Measurements from ENCODE around the gene DEPP1.
A peak's percentile ranks its signal among the peaks of the same experiment; 100 is the strongest.
"Not testable (repeated sequence)": the region's sequence is repeated elsewhere in the genome, so short reads cannot be mapped to it uniquely, and the experiment has no call there.

DEPP1 gene, protein sequence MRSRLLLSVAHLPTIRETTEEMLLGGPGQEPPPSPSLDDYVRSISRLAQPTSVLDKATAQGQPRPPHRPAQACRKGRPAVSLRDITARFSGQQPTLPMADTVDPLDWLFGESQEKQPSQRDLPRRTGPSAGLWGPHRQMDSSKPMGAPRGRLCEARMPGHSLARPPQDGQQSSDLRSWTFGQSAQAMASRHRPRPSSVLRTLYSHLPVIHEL

DNA sequence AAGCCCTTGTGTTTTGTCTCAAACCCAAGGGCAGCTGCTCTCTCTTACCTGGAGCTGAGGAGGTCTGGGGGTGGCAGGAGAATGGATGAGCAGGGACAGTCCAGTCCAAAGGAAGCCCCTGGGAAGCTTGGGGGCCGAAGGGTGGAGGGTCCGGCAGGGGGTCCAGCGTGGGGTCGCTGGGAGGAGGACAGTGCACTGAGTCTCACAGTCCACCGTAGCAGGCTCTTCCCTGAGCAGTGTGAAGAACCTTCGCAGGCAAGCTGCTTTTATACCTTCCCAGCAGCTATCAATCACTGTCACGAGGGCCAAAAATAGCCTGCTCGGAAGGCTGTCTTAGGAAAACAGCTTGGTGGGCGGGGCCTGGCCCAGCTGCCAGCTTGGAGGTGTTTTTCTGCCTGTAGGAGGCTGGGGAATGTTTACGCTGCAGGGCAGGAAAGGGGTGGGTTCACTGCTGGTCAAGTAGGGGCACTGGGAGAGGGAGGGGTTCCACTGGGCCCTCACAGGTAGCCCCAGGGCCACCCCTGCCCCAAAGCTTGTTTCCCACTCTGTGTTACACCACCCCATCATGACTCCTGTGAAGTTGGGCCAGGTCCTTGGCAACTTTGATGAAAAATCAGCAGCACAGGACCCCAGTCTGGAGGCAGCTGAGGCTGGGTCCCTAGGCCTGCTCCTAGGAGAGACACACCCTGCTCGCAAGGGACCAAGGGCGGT lies at the start of gene DEPP1:
Gene DEPP1, minus strand, starts transcription at position 240 of the 711 bp plus-strand sequence. CDS start 779 bp downstream, outside the sequence.
- DNase-seq: no peak

DNA sequence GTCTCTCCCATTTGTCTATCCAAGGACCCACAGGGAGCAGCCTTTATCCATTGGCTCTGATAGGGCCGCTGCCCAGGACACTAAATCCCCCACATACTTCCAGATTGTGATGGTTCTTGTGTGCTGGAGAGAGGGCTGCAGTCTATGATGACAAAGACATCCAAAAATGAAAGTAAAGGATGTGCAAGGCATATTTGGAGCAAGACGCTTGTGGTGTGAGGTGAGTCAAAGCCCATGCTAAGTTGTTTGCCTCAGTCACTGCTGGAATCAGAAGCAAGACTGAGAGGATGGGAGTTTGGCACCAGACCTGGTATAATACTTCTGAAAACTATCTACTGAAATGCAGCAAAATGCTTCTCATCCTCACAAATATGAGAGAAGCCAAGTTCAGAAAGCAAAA lies 44.8 kb upstream of the DEPP1 start:
- DNase-seq: no peak

DNA sequence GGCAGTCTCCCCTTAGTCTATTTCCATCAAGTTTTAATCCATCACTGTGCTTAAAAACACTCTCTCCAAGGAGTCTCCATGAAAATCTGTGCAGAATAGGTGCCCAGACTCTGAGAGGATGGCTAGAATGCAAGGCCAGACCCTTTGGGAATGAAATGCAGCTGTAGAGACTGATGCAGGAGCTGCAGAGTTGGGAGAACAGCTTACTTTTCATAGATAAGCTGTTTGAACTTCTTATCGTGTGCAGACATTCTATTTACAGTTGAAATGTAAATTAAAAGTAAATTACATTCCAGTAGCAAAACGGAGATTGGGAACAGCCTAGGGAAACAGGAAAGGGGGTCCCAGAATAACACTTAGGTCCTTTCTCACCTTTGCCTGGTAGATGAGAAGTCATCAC lies 37.0 kb upstream of the DEPP1 start:
- no peak for DNase-seq

DNA sequence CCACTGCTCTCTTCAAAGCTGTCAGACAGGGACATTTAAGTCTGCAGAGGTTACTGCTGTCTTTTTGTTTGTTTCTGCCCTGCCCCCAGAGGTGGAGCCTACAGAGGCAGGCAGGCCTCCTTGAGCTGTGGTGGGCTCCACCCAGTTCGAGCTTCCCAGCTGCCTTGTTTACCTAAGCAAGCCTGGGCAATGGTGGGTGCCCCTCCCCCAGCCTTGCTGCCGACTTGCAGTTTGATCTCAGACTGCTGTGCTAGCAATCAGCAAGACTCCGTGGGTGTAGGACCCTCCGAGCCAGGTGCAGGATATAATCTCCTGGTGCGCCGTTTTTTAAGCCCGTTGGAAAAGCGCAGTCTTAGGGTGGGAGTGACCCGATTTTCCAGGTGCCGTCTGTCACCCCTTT lies 35.9 kb upstream of the DEPP1 start:
- DNase-seq: not testable (repeated sequence)

- peak in 1 of 2 donors; percentile 70 for DNase-seq
Measured at GRCh38 chr10:45008524-45009161, 30.0 kb upstream of the DEPP1 start.

- no peak for DNase-seq
Measured at GRCh38 chr10:45006276-45007030, 27.8 kb upstream of the DEPP1 start.

DNA sequence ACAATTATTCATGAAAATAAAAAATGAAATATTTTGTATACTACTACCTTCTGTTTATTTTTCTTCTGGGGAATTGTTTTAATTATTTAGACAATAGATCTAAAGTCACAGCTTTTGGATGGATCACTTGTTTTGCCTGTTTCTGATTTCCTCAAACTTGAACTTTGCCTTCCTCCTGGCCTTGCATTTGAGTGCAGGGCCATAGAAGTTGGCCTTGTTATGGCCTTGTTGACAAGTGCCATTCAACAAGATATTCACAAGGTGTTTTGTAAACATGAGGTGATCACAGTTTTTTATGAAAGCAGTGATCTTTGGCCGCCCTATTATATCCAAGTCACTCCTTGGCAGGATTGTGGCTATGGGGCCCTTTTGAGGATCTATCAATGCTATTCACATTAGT lies 26.7 kb upstream of the DEPP1 start:
- DNase-seq: no peak

- no peak for DNase-seq
Measured at GRCh38 chr10:45004661-45005060, 26.1 kb upstream of the DEPP1 start.

DNA sequence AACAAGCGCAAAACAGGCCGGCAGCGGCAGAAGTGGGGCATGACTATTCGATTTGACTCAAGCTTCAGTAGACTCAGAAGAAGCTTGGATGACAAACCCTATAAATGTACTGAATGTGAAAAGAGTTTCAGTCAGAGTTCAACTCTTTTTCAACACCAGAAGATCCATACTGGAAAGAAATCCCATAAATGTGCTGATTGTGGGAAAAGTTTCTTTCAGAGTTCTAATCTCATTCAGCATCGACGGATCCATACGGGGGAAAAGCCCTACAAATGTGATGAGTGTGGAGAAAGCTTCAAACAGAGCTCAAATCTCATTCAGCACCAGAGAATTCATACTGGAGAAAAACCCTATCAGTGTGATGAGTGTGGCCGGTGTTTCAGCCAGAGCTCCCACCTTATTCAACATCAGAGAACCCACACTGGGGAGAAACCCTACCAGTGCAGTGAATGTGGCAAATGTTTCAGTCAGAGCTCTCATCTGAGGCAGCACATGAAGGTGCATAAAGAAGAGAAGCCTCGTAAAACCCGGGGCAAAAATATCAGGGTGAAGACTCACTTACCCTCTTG lies 24.9 kb upstream of the DEPP1 start:
- no peak for DNase-seq

DNA sequence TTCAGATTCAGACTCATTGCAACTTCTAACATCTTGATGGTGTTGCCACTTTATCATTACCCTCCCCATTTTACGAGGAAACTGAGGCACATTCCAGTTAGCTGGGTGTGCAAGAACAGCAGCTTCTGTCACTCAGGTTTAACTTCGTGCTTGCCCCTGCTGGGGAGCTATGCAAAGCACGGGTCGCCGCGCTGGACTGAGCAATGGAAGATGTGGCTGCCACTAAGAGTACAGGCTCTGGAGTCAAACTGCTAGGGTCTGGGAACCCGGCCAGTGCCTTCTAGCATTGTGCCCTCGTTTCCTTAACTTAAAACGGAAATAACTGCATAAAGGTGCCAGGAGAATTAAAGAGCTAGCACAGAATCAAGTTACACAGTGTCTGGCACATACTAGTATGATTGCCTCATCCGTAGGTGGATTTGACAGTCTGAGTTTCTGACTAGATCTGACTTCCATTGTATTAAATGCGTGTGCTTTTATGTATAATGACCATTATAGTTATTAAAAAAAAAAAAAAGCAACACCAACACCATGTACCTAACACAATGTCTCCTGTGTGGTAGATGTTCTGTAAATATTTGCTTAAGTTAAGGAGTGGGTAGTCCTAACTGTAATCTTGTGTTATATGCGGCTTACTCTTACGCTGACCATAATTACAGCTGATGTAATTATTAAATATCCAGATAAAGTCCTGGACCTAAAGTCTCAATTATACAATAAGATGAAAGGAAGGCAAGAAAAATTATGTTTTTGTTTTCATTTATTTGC lies 23.0 kb upstream of the DEPP1 start:
- peak; percentile 49 to 50 for DNase-seq

DNA sequence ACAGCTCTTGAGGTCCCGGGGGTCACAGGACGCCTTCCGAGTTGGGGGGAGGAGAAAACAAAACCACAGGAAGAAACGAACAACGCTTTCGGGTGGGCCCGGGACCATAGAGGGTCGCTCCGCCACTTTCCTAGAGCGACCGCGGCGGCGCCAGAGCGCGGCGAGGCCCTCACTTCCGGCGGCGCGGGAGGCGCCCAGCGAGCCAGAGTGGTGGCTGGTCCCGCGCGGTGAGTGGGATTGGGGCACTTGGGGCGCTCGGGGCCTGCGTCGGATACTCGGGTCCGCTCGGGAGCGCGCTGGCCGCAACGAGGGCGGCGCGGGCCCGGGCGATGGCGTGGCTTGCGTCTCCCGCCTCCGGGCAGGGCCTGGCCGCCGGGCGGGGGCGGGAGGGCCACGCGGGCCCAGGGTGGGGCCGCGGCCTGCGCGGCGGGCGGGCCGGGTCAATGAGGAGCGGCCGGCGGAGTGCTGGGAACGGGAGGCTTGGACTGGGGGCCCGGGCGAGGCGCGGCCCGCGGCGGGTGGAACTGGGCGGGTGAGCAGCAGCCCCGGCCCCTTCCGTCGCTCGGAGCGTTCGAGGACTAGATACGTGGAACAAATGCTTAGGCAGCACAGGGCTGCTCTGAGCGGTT lies 22.3 kb upstream of the DEPP1 start, which contains the start of gene ZNF22:
Gene ZNF22, plus strand, starts transcription at position 172 of the 629 bp plus-strand sequence. CDS start 2,446 bp downstream, outside the sequence.
- peak; percentile 76 for DNase-seq

DNA sequence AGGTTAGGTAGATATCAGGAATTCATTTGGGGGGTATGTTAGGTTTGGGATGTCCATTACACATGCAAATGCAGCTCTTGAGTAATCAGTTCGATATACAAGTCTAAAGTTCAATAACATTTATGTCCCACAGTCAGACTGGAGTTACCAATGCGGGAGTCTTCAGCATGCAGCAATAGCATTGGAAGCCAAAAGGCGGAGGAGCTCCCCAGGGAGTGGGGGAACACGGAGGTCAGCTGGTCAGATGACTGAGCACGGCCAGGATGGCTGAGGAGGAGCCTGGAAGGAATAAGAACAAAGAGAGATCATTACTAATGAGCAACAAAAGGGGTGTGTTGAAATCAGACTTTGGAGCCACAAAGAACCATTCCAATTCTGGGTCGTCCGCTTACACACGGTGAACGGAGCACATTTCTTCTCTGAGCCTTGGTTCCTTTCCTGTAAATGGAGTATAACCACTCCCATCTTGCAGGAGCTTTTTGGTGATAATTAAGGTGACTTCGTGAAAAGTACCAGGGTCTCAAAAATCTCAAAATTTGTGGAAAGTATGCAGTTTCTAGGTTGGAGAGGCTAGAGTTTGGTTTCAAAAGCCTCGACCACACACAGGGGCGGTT lies 21.6 kb upstream of the DEPP1 start:
- no peak for DNase-seq

GRCh38 chr10:44998146-44998631 lies 19.6 kb upstream of the DEPP1 start:
- no peak for DNase-seq

- DNase-seq: no peak
Measured at GRCh38 chr10:44997105-44997748, 18.6 kb upstream of the DEPP1 start.

DNA sequence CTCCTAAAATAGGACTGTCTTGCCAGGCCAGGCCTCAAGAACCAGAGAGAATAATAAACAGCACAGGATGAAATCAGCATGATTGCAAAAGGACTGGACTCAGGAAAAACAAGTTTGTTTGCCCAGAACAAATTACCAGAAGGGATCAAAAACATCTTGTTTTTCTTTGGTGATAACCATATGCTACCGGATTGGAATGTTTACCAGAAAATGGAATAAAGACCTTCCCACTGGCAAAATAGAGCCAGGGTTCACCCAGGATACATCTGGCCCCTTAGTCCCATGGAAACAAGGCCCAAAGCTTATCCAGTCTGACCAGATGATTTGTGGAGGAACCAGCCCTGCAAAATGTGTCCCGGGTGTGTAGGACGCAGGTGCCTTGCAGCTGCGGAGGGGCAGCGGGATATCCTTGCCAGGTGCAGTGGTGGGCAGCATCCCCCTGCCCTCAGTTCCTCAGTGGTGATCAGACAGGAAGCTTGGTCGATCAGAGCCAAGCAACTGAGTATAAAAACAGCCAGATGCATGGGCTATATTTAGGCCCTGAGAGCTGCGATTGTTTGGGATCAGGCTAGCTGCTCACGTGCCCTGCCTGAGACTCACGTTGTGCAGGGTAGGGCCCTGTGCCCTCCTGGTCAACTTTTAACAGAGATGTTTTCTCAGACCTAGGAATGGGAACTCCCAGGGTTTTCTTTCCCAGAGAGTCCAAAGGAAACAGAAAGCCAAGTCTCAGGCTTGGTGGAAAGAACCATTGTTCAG lies 17.5 kb upstream of the DEPP1 start:
- DNase-seq: no peak

DNA sequence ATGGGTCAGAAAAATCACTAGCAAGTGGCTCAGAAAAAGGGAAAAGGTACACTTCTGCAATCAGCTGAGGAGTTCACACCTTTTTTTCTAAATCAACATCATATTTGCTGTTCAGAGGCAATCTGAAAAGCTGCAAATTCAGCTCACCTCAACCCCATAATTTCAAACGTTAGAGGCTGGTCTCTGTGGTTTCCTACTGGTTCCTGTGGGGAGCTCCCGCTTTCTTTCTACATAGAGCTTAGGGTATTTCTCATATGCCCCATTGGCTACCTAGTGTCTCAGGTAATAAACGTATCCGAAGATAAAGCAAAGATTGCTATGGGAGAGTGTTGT lies 16.9 kb upstream of the DEPP1 start:
- DNase-seq: peak in 1 of 2 donors; percentile 12

DNA sequence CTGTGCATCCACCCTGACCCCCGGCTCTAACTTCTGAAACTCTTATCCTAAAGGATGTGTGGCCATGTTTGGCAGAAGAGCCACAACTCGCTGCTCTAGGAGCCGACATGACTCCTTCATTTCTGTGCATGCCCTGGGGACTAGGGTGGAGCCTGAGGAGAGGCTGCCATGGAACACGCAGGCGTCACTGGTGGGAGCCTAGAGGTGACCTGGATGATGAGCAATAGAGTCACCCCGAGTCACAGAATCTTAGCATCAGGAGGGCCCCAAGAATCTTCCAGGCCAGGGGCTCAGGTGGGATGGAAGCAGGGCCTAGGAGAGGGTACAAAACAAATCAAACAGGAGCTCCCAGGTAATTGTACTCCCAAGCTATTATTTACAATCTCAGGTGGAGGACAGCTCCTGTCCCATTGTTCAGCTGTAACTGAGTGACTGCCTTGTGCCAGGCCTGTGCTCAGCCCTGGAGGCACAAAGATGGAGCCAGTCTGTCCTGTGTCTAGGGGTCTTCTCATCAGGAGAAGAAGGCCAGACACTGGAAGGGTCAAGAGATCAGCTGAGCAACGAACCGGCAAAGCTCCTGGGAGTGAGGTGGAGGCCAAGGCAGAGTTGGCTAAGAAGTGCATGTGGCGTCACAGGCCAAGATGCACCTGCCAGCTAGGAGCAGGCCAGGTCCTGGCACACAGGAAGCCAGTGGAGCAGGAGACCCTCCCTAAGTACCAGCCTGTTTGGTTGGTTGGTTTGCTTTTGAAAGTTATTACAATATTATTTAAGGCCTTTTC lies 16.3 kb upstream of the DEPP1 start:
- DNase-seq: no peak

GRCh38 chr10:44993922-44994751 lies 15.5 kb upstream of the DEPP1 start:
- no peak for DNase-seq
